Measurements from ENCODE around the gene OR6S1.

The OR6S1 gene

GRCh38 chr14:20632831-20633691, 8.4 kb downstream of the OR6S1 start:
- TF ChIP-seq ZFX (IDR thresholded peaks at IDR 0.05; ENCODE audit: borderline replicate concordance): no peak
- TF ChIP-seq, protein P1, sequence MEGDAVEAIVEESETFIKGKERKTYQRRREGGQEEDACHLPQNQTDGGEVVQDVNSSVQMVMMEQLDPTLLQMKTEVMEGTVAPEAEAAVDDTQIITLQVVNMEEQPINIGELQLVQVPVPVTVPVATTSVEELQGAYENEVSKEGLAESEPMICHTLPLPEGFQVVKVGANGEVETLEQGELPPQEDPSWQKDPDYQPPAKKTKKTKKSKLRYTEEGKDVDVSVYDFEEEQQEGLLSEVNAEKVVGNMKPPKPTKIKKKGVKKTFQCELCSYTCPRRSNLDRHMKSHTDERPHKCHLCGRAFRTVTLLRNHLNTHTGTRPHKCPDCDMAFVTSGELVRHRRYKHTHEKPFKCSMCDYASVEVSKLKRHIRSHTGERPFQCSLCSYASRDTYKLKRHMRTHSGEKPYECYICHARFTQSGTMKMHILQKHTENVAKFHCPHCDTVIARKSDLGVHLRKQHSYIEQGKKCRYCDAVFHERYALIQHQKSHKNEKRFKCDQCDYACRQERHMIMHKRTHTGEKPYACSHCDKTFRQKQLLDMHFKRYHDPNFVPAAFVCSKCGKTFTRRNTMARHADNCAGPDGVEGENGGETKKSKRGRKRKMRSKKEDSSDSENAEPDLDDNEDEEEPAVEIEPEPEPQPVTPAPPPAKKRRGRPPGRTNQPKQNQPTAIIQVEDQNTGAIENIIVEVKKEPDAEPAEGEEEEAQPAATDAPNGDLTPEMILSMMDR (IDR thresholded peaks at IDR 0.05): no peak
- H3K27ac ChIP-seq: peak overlapping the region; percentile 79

DNA sequence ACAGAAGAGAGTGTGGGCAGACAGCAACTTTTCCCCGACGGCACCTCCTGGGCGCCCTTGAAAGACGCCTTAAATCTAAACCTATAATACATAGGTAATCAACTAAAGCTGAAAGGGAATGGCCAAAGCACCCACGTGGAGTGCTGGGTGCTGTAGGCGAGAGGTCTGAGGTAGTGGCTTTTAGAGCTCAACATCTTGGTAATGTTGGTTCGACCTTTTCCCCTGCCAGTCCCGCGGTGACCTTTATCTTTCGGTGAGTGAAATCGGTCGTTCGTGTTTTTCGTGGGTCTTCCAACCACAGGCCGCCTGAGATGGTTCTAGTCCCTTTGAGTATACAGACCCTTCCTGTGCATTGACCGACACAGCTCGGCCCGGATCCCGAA, 9.1 kb downstream of the OR6S1 start:
- TF ChIP-seq, protein P1 (IDR thresholded peaks at IDR 0.05): no peak
- no peak for TF ChIP-seq ZFX (IDR thresholded peaks at IDR 0.05; ENCODE audit: borderline replicate concordance)
- H3K27ac ChIP-seq: peak overlapping the region; percentile 79

- TF ChIP-seq ZFX (IDR thresholded peaks at IDR 0.05; ENCODE audit: borderline replicate concordance): no peak
- TF ChIP-seq, protein P1 (IDR thresholded peaks at IDR 0.05): no peak
Measured at GRCh38 chr14:20631880-20632389, 9.6 kb downstream of the OR6S1 start.

DNA sequence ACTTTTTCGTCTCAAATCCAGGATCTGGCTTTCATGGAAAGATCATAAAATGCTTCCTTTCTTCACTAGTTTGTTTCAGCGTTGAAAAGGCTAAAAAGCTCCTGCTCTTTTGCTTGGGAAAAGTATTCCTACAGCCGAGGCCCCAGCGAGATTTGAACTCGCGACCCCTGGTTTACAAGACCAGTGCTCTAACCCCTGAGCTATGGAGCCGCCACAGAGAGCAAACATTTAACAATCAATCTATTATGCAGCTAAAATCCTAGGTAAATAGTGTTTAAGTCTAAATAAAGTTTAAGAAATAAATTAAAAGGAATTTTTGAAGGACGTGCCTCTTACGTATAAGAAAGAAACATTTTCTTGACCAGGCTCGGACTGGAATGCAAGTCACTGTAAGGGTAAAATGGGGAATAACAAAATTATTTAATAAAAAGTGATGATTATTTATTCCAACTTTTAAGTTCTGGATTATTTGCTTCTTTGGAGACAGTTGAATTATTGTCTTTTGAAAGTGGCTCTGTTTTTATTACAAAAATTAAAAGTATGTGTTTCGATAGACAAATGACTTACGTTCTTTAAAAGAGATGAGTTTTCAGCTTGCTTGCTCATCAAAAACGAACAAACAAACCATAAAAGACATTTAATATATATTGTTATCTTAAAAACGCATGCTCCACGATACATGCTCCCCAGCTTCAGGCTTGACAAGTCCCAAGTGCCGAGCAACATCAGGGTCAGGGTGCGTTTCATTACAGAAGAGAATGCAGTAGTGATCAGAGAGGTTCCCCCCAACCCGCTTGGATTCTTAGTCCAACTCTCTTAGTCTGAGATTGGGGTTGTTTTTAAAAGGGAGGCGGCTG, 10.2 kb downstream of the OR6S1 start:
- TF ChIP-seq, protein P1 (IDR thresholded peaks at IDR 0.05): no peak
- TF ChIP-seq ZFX (IDR thresholded peaks at IDR 0.05; ENCODE audit: borderline replicate concordance): no peak
- peak overlapping the region; percentile 79 for H3K27ac ChIP-seq

More at GRCh38 chr14:20631880-20632389, 9.6 kb downstream of the OR6S1 start:
- peak overlapping the region; percentile 79 for H3K27ac ChIP-seq

GRCh38 chr14:20630340-20631022, 11.0 kb downstream of the OR6S1 start:
- TF ChIP-seq, protein P1 (IDR thresholded peaks at IDR 0.05): no peak
- no peak for TF ChIP-seq ZFX (IDR thresholded peaks at IDR 0.05; ENCODE audit: borderline replicate concordance)
- H3K27ac ChIP-seq: peak overlapping the region; percentile 79

GRCh38 chr14:20628063-20628854, 13.2 kb downstream of the OR6S1 start:
- TF ChIP-seq, protein P1 (IDR thresholded peaks at IDR 0.05): no peak
- TF ChIP-seq ZFX (IDR thresholded peaks at IDR 0.05; ENCODE audit: borderline replicate concordance): no peak
- H3K27ac ChIP-seq: no peak overlapping the region

Measured in 22Rv1 (cell line).